K562 (cell line): ENCODE data around the gene AGAP1. TPM values are rescaled to one million over a fixed set of nuclear protein-coding genes. Genes with fewer than 3 reads are reported as not detected.

Experiments
- ARHGAP35 ChIP-seq: fragments of 450-650 bp; IDR thresholded peaks from 2 replicates; pipeline ENCODE4 v1.6.1; 2018; ENCODE audit not compliant: partially characterized antibody
- CBX1 ChIP-seq: sonication (generic); IDR thresholded peaks from 2 replicates; pipeline ENCODE4 v1.6.1; 2016; ENCODE audit warnings: antibody characterized with exemption, low read depth, mild to moderate bottlenecking
- DLX4 ChIP-seq: fragments of 250-450 bp; sonication (Bioruptor Pico); IDR thresholded peaks from 2 replicates; pipeline ENCODE4 v1.6.1; 2021; ENCODE audit warnings: mild to moderate bottlenecking
- E4F1 ChIP-seq: fragments of 250-450 bp; sonication (Bioruptor Pico); IDR thresholded peaks from 2 replicates; pipeline ENCODE4 v1.5.0; 2021; ENCODE audit warnings: mild to moderate bottlenecking, borderline replicate concordance
- SIX5 ChIP-seq, 2 experiments: IDR thresholded peaks; 2 replicates each; pipeline ENCODE4 v1.6.1; 2011; ENCODE audit warnings: low read length in 2 of 2, borderline replicate concordance in 1 of 2, low read depth in 1 of 2, mild to moderate bottlenecking in 1 of 2, moderate library complexity in 1 of 2; ENCODE audit not compliant: insufficient read depth in 1 of 2
- ZBED1 ChIP-seq: IDR thresholded peaks from 2 replicates; pipeline ENCODE4 v1.6.1; 2014
- ZNF384 ChIP-seq: IDR thresholded peaks from 2 replicates; pipeline ENCODE4 v1.6.1; 2012; ENCODE audit warnings: low read depth, low read length, improper control_type of control experiment
- ZNF518B ChIP-seq: fragments of 250-450 bp; sonication (Bioruptor Pico); IDR thresholded peaks from 2 replicates; pipeline ENCODE4 v1.5.0; 2021; ENCODE audit warnings: mild to moderate bottlenecking, moderate library complexity
- ZNF699 ChIP-seq: fragments of 250-450 bp; sonication (Bioruptor Pico); IDR thresholded peaks from 2 replicates; pipeline ENCODE4 v1.8.0; 2021; ENCODE audit warnings: mild to moderate bottlenecking, moderate library complexity; ENCODE audit not compliant: insufficient replicate concordance
- polyA plus RNA-seq, 8 experiments: library from polyadenylated mRNA; depleted of rRNA in 4 of 8; stranded (reverse) in 5 of 8; unstranded in 3 of 8; fragments of >200 nt; fragmentation: Nextera tagmentation in 2 of 8; fragmentation: Illumina TruSeq in 1 of 8; extraction: Ambion mirVana in 2 of 8; extraction: Trizol in 1 of 8; gene quantifications; 2 replicates each; pipeline versions ENCODE4 v1.2.1 to v1.2.3, GENCODE V29; 2011 to 2014; ENCODE audit warnings: inconsistent platforms in 1 of 8, missing spikeins in 1 of 8
- total RNA-seq, 7 experiments: library from RNA; depleted of rRNA in 6 of 7; stranded (reverse); fragments of >200 nt in 6 of 7; fragmentation: Illumina TruSeq in 2 of 7; extraction: Trizol in 2 of 7; gene quantifications; 2 replicates each; pipeline versions ENCODE4 v1.2.1 to v1.2.3, GENCODE V29; 2011 to 2021; ENCODE audit warnings: low replicate concordance in 1 of 7
- TF ChIP-seq, protein P1 (sequence below): fragments of 250-450 bp; sonication (Bioruptor Pico); IDR thresholded peaks from 2 replicates; pipeline ENCODE4 v1.4.0; 2020; ENCODE audit warnings: mild to moderate bottlenecking, moderate library complexity, borderline replicate concordance
- TF ChIP-seq, protein P2 (sequence below): fragments of 250-450 bp; sonication (Bioruptor Pico); IDR thresholded peaks from 2 replicates; pipeline ENCODE4 v1.8.0; 2021; ENCODE audit warnings: moderate library complexity, mild to moderate bottlenecking, inconsistent platforms

AGAP1 gene
- total and polyA plus RNA-seq, 9 of the 15 experiments (the other 6 are each of a cell fraction or from before 2014, with no cell fraction given), result 1.3 to 24.0 (median 10.6) TPM

- TF ChIP-seq, protein P1, sequence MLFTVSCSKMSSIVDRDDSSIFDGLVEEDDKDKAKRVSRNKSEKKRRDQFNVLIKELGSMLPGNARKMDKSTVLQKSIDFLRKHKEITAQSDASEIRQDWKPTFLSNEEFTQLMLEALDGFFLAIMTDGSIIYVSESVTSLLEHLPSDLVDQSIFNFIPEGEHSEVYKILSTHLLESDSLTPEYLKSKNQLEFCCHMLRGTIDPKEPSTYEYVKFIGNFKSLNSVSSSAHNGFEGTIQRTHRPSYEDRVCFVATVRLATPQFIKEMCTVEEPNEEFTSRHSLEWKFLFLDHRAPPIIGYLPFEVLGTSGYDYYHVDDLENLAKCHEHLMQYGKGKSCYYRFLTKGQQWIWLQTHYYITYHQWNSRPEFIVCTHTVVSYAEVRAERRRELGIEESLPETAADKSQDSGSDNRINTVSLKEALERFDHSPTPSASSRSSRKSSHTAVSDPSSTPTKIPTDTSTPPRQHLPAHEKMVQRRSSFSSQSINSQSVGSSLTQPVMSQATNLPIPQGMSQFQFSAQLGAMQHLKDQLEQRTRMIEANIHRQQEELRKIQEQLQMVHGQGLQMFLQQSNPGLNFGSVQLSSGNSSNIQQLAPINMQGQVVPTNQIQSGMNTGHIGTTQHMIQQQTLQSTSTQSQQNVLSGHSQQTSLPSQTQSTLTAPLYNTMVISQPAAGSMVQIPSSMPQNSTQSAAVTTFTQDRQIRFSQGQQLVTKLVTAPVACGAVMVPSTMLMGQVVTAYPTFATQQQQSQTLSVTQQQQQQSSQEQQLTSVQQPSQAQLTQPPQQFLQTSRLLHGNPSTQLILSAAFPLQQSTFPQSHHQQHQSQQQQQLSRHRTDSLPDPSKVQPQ, result no peak
- no peak for TF ChIP-seq E4F1 (CRISPR knock-in tag)
- TF ChIP-seq ZNF699 (CRISPR knock-in tag), result no peak
- TF ChIP-seq SIX5 (IDR thresholded peaks at IDR 0.05; ENCODE audit: borderline replicate concordance in 1 of 2, insufficient read depth in 1 of 2, low read depth in 1 of 2, low read length in 2 of 2), result no peak
- TF ChIP-seq, protein P2, sequence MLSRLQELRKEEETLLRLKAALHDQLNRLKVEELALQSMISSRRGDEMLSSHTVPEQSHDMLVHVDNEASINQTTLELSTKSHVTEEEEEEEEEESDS, result no peak
- no peak for TF ChIP-seq ARHGAP35
- no peak for TF ChIP-seq CBX1
- TF ChIP-seq ZBED1, result no peak
- TF ChIP-seq ZNF384, result no peak
- TF ChIP-seq DLX4 (CRISPR knock-in tag), result no peak
- TF ChIP-seq ZNF518B, result no peak
Measured at GRCh38 chr2:235911125-235911524, 417.3 kb downstream of the AGAP1 start (continued).
